Trophoblast cell (in vitro differentiated cells and primary cell): Measurements from ENCODE around the gene MFNG.

Experiments
- DNase-seq, 2 donors: peaks; one replicate each; pipeline ENCODE4 v3.0.0-alpha.2; 2016
- H2AFZ ChIP-seq: 2 replicates; pipeline ENCODE4 v1.6.1; 2013; ENCODE audit warnings: low read length, moderate library complexity, mild to moderate bottlenecking; ENCODE audit not compliant: insufficient read depth, poor library complexity
- H2AK5ac ChIP-seq: 2 replicates; pipeline ENCODE4 v1.6.1; 2013; ENCODE audit warnings: mild to moderate bottlenecking, low read length
- H2BK120ac ChIP-seq: 2 replicates; pipeline ENCODE4 v1.6.1; 2013; ENCODE audit warnings: low read length, mild to moderate bottlenecking, moderate library complexity; ENCODE audit not compliant: insufficient read depth, poor library complexity
- H2BK12ac ChIP-seq: 2 replicates; pipeline ENCODE4 v1.6.1; 2013; ENCODE audit warnings: mild to moderate bottlenecking, low read length, moderate library complexity
- H2BK5ac ChIP-seq: 2 replicates; pipeline ENCODE4 v1.6.1; 2013; ENCODE audit warnings: low read length, low read depth, moderate library complexity, mild to moderate bottlenecking; ENCODE audit not compliant: poor library complexity
- H3K14ac ChIP-seq: 2 replicates; pipeline ENCODE4 v1.6.1; 2013; ENCODE audit warnings: mild to moderate bottlenecking, low read length
- H3K18ac ChIP-seq: 2 replicates; pipeline ENCODE4 v1.6.1; 2013; ENCODE audit warnings: mild to moderate bottlenecking, low read length
- H3K23ac ChIP-seq: 2 replicates; pipeline ENCODE4 v1.6.1; 2013; ENCODE audit warnings: low read length
- H3K27ac ChIP-seq: 2 replicates; pipeline ENCODE4 v1.5.1; 2013; ENCODE audit warnings: low read depth, mild to moderate bottlenecking, inconsistent platforms, low read length, moderate library complexity
- H3K27me3 ChIP-seq: 2 replicates; pipeline ENCODE4 v1.6.1; 2013; ENCODE audit warnings: inconsistent platforms, mild to moderate bottlenecking, low read length, moderate library complexity; ENCODE audit not compliant: insufficient read depth
- H3K36me3 ChIP-seq, 2 experiments: 1 replicate in 1 of 2; 2 replicates in 1 of 2; pipeline ENCODE4 v1.6.1; 2013; ENCODE audit warnings: low read length in 2 of 2, mild to moderate bottlenecking in 2 of 2, moderate library complexity in 1 of 2; ENCODE audit not compliant: insufficient read depth in 2 of 2, control insufficient read depth in 1 of 2
- H3K4ac ChIP-seq: 2 replicates; pipeline ENCODE4 v1.6.1; 2013; ENCODE audit warnings: low read depth, mild to moderate bottlenecking, low read length, moderate library complexity
- H3K4me1 ChIP-seq, 2 experiments: 1 replicate in 1 of 2; 2 replicates in 1 of 2; pipeline ENCODE4 v1.6.1; 2013; ENCODE audit warnings: low read length in 2 of 2, mild to moderate bottlenecking in 2 of 2, moderate library complexity in 1 of 2; ENCODE audit not compliant: insufficient read depth in 2 of 2, control insufficient read depth in 1 of 2
- H3K4me2 ChIP-seq: 2 replicates; pipeline ENCODE4 v1.6.1; 2013; ENCODE audit warnings: inconsistent platforms, mild to moderate bottlenecking, low read length, moderate library complexity
- H3K4me3 ChIP-seq: 2 replicates; pipeline ENCODE4 v1.5.1; 2013; ENCODE audit warnings: mild to moderate bottlenecking, low read depth, low read length, inconsistent platforms
- H3K79me1 ChIP-seq: one replicate; pipeline ENCODE4 v1.6.1; 2013; ENCODE audit warnings: low read length
- H3K79me2 ChIP-seq: 2 replicates; pipeline ENCODE4 v1.6.1; 2013; ENCODE audit warnings: low read length, mild to moderate bottlenecking; ENCODE audit not compliant: control insufficient read depth, insufficient read depth, poor library complexity
- H3K9ac ChIP-seq: 2 replicates; pipeline ENCODE4 v1.6.1; 2013; ENCODE audit warnings: mild to moderate bottlenecking, low read length
- H3K9me3 ChIP-seq: 2 replicates; pipeline ENCODE4 v1.6.1; 2013; ENCODE audit warnings: low read depth, mild to moderate bottlenecking, control low read depth, inconsistent platforms, low read length; ENCODE audit not compliant: insufficient read depth
- H4K12ac ChIP-seq: 2 replicates; pipeline ENCODE4 v1.6.1; 2013; ENCODE audit warnings: low read depth, mild to moderate bottlenecking, low read length, moderate library complexity
- H4K8ac ChIP-seq: 2 replicates; pipeline ENCODE4 v1.6.1; 2013; ENCODE audit warnings: low read depth, mild to moderate bottlenecking, low read length, moderate library complexity
- H4K91ac ChIP-seq: one replicate; pipeline ENCODE4 v1.6.1; 2013; ENCODE audit warnings: low read depth, mild to moderate bottlenecking, low read length, moderate library complexity
- WGBS: extraction: QIAGEN DNeasy Blood & Tissue Kit; methylation state at CpG from one replicate; pipeline ENCODE4 v1.1.7; 2013; ENCODE audit warnings: missing lambda C conversion rate; ENCODE audit not compliant: insufficient read length, insufficient coverage; ENCODE audit errors: extremely low coverage; 5-methylcytosine and 5-hydroxymethylcytosine counted together

Gene MFNG

GRCh38 chr22:37496651-37497050, 10.5 kb upstream of the MFNG start:
- Histone ChIP-seq H3K4ac (no peak overlapping the region), H2AFZ (no peak overlapping the region), H3K79me2 (no peaks in the 10 kb centered on the region), H3K18ac (no peak overlapping the region), H2BK120ac (peak overlapping the region; percentile 37), H3K4me2 (no peak overlapping the region), H3K36me3 (peaks cover 0 to 5% of the 10 kb centered on the region in 2 experiments), H2BK5ac (no peak overlapping the region), H3K4me1 (peaks cover 14 to 15% of the 10 kb centered on the region in 2 experiments), H3K27me3 (no peaks in the 10 kb centered on the region), H2BK12ac (no peak overlapping the region), H3K9ac (no peak overlapping the region), H4K12ac (no peak overlapping the region), H2AK5ac (no peak overlapping the region), H3K4me3 (no peak overlapping the region), H3K9me3 (peaks cover 4% of the 10 kb centered on the region), H3K27ac (no peak overlapping the region), H3K23ac (no peak overlapping the region), H3K79me1 (peaks cover 6% of the 10 kb centered on the region), H4K91ac (no peak overlapping the region), H3K14ac (no peak overlapping the region), H4K8ac (no peak overlapping the region)
- DNase-seq, result no peak
- WGBS, result no CpG with 5 or more reads among the region's 11 CpGs

GRCh38 chr22:37493979-37494378, 7.8 kb upstream of the MFNG start:
- no peak overlapping the region for H2BK120ac ChIP-seq
- H3K79me2 ChIP-seq, result no peaks in the 10 kb centered on the region
- H3K9ac ChIP-seq, result no peak overlapping the region
- peaks cover 2% of the 10 kb centered on the region for H3K79me1 ChIP-seq
- no peak overlapping the region for H2BK5ac ChIP-seq
- H3K23ac ChIP-seq, result no peak overlapping the region
- H3K4me3 ChIP-seq, result no peak overlapping the region
- no CpG with 5 or more reads among the region's 10 CpGs for WGBS
- peaks cover 8% of the 10 kb centered on the region in 2 experiments for H3K4me1 ChIP-seq
- no peak overlapping the region for H2BK12ac ChIP-seq
- peaks cover 3 to 4% of the 10 kb centered on the region in 2 experiments for H3K36me3 ChIP-seq
- H4K8ac ChIP-seq, result no peak overlapping the region
- H3K14ac ChIP-seq, result no peak overlapping the region
- no peak overlapping the region for H3K4me2 ChIP-seq
- H3K4ac ChIP-seq, result no peak overlapping the region
- H2AFZ ChIP-seq, result no peak overlapping the region
- no peak overlapping the region for H4K91ac ChIP-seq
- H2AK5ac ChIP-seq, result no peak overlapping the region
- no peak for DNase-seq
- no peaks in the 10 kb centered on the region for H3K27me3 ChIP-seq
- H3K9me3 ChIP-seq, result peaks cover 4% of the 10 kb centered on the region
- no peak overlapping the region for H3K27ac ChIP-seq
- H3K18ac ChIP-seq, result no peak overlapping the region
- H4K12ac ChIP-seq, result no peak overlapping the region

DNA sequence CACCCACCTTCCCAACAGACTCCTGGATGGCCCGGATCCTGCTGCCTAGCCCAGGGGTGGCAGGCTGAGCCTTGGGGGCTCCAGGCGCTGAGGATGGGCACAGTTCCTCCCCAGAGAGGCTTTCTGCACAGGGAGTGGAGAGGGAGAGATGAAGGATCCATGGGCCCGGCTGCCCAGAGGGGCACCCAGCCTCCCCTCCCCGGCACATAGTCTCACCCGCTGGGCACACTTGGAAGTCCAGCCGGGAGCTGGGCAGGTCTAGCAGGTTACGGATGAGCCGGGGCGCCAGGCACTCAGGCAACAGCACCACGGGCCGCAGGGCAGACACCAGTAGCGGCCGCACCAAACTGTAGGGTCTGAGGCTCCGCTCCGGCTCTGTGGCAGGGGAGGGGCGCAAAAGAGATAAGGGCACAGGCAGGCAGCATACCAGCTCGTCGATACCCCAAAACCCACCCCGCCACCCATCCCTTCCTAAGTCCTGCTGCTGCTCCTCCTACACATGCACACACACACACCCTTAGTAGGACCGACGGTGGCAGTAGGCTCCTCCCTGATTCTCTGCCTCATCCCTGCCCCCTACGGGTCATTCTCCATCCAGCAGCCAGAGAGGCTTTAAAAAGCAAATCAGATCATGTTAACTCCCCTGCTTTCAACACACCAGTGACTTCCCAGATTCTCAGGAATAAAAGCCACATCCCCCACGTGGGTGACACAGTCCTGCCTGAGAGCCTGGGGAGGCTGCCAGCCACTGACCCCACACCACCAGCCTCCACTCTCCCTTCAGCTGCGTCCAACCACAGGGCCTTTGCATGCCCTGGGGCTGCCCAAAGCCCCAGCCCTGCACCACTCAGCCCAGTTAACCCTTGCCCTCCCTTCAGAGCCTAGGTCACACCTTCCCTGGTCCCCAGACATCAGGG, 6.5 kb upstream of the MFNG start:
- Histone ChIP-seq H3K14ac (no peak overlapping the region), H3K18ac (no peak overlapping the region), H3K79me2 (no peaks in the 10 kb centered on the region), H3K27me3 (no peaks in the 10 kb centered on the region), H2BK120ac (no peak overlapping the region), H2AFZ (no peak overlapping the region), H3K27ac (no peak overlapping the region), H3K4me1 (peaks cover 8% of the 10 kb centered on the region in 2 experiments), H3K36me3 (peaks cover 3 to 4% of the 10 kb centered on the region in 2 experiments), H3K23ac (no peak overlapping the region), H4K91ac (no peak overlapping the region), H3K4ac (no peak overlapping the region), H3K9me3 (peaks cover 4% of the 10 kb centered on the region), H3K4me2 (no peak overlapping the region), H3K9ac (no peak overlapping the region), H3K79me1 (peaks cover 2% of the 10 kb centered on the region), H2BK12ac (no peak overlapping the region), H2AK5ac (no peak overlapping the region), H2BK5ac (no peak overlapping the region), H3K4me3 (peak overlapping the region; percentile 10), H4K12ac (no peak overlapping the region), H4K8ac (no peak overlapping the region)
- peak; percentile 15 to 39 for DNase-seq
- WGBS, result no CpG with 5 or more reads among the region's 24 CpGs

DNA sequence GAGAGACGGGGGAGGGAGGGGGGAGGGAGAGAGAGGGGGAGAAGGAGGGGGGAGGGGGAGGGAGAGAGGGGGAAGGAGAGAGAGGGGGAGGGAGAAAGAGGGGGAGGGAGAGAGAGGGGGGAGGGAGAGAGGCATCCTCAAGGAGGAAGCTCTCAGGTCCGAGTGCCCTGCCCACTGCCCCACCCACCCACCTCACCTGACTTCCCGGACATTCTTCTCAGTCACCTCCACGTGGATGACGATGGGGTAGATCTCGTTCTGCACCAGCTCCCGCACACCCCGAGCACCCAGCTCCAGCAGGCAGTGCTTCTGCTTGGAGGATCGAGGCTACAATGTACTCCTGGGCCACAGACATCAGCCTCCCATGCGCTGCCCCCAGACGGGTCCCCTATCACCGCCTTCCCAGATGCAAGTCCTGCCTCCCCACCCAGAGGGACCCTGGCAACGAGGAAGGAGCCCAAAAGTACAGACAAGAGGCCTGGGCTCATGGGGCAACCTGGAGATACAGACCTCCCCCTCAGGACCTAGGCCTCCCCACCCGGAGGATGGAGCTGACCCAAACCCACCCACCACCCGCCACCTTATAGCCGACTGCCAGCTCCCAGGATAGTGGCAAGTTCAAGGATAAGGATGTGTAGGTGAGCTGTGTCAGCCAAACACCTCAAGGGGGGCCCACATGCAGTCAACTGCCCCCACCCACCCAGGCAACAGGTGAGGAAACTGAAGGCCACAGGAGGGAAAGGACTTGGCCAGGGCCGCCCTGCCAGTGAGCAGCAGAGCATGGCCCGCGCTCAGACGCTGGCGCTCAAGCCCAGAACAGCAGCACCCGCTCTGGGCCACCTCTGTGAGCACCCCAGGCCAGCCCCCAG, 5.6 kb upstream of the MFNG start:
- H3K4me1 ChIP-seq, result peaks cover 3 to 4% of the 10 kb centered on the region in 2 experiments
- H3K27ac ChIP-seq, result no peak overlapping the region
- H3K23ac ChIP-seq, result no peak overlapping the region
- no peak overlapping the region for H3K4ac ChIP-seq
- H3K27me3 ChIP-seq, result no peaks in the 10 kb centered on the region
- no peaks in the 10 kb centered on the region for H3K79me2 ChIP-seq
- H3K9me3 ChIP-seq, result peaks cover 4% of the 10 kb centered on the region
- H3K36me3 ChIP-seq, result peaks cover 3 to 4% of the 10 kb centered on the region in 2 experiments
- H3K14ac ChIP-seq, result no peak overlapping the region
- H4K12ac ChIP-seq, result no peak overlapping the region
- no peak overlapping the region for H4K91ac ChIP-seq
- H2BK12ac ChIP-seq, result no peak overlapping the region
- H2BK5ac ChIP-seq, result no peak overlapping the region
- no peak overlapping the region for H3K18ac ChIP-seq
- peaks cover under 1% of the 10 kb centered on the region for H3K79me1 ChIP-seq
- H3K9ac ChIP-seq, result no peak overlapping the region
- DNase-seq, result no peak
- H3K4me3 ChIP-seq, result no peak overlapping the region
- no peak overlapping the region for H2AK5ac ChIP-seq
- no peak overlapping the region for H4K8ac ChIP-seq
- no peak overlapping the region for H2AFZ ChIP-seq
- WGBS, result no CpG with 5 or more reads among the region's 22 CpGs
- no peak overlapping the region for H2BK120ac ChIP-seq
- no peak overlapping the region for H3K4me2 ChIP-seq
